GM21619 (cell line): Measurements from ENCODE around the gene KIAA1328.
A peak's percentile ranks its signal among the peaks of the same experiment; 100 is the strongest.

Source experiments
- ATAC-seq: cut with Tn5 transposase; IDR thresholded peaks from one replicate; pipeline ENCODE4 v1.9.1; 2021; ENCODE audit not compliant: unreplicated experiment

The KIAA1328 gene

DNA sequence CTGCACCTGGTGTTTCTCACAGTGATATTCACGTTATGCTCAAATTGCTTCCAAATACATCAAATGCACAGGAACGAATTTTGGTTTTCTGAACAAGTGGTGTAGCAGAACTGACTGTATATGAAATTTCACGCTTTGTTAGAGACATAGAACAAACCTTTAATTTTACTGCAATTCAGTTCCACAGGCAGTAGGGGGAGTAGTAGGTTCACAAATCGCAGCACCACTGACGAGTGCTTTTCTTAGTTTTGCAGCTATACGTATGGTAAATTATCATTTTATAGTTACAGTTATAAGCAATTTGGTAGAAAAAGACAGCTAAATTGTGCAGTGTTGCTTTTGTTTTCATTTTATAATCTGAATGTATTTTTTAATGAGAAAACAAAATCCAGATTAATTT, 113.3 kb downstream of the KIAA1328 start:
- no peak for ATAC-seq

DNA sequence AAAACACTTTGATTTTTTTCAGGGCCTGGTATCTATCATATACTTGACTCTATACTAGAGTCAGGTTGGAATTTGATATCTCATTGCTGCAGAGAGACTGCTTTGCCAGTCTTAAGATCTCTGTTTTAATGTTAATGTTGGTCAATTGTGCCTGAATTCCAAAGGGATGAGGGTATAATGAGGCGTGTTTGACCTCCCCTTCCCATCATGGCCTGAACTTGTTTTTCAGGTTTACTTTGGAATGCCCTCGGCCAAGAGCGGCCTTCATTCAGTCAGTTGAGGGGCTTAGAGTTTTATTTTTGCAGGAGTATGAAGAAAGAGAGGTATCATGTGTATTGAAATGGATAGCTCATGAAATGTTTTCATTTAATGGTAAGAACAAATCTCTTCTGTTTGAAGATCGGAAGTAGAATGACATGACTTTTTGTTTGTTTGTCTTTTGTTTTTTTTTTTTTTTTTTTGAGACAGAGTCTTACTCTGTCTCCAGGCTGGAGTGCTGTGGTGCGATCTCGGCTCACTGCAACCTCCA, 119.0 kb downstream of the KIAA1328 start:
- no peak for ATAC-seq

DNA sequence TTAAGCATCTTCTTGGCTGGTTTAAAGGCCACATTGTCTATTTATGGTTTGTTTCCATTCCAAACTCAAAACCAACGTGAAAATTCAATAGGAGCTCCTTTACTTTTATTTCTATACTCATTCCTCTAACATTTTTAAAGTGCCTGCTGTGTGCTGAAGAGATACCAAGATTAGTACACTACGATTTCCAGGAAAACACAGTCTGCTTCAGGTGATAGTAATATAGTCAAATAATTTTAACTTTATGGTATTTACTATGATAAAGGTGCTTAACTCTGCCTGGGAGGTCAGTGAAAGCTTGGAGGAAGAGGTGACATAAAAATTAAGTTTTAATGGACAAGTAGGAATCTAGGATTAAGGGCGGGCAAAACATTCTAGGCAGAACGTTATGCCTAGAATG, 121.4 kb downstream of the KIAA1328 start:
- no peak for ATAC-seq

DNA sequence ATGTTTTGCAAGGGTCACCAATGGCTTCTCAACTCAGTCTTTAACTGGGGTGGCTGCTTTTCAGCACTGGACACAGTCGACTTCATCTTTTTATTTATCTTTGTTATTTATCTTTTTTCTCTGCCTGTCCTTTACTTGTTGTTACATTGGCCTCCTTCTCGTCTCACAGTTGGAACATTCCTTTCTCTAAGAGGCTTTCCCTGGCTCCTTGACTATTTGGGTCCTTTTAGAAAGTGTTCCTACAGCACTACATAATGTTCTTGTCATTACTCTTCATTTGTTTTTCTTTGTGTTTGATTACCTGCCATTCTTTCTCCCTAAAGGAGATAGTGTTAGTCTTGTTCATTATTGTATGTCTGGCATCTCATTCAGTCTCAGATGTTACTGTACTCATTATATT, 122.0 kb downstream of the KIAA1328 start:
- ATAC-seq, result no peak

DNA sequence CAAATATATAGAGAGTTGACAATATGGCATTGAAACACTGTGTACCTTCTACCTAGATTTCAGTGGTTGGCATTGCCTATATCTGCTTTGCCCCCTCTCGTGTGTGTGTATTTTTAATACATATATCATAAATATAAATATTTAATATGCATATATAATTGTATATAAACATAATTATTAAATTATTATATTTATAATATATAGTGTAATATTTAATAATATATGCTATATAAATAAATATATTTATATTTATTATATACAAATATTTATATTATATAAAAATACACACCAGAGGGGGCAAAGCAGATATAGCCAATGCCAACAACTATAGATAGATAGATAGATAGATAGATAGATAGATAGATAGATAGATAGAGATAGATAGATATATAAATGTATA, 124.1 kb downstream of the KIAA1328 start:
- ATAC-seq, result no peak

DNA sequence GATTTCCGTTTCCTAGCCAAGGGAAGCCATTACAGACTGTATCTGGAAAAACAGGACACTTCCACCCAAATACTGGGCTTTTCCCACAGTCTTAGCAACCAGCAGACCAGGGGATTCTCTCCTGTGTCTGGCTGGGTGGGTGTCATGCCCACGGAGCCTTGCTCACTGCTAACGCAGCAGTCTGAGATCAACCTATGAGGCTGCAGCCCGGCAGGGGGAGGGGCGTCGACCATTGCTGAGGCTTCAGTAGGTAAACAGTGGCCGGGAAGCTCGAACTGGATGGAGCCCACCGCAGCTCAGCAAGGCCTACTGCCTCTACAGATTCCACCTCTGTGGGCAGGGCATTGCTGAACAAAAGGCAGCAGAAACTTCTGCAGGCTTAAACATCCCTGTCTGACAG, 131.1 kb downstream of the KIAA1328 start:
- ATAC-seq, result no peak

DNA sequence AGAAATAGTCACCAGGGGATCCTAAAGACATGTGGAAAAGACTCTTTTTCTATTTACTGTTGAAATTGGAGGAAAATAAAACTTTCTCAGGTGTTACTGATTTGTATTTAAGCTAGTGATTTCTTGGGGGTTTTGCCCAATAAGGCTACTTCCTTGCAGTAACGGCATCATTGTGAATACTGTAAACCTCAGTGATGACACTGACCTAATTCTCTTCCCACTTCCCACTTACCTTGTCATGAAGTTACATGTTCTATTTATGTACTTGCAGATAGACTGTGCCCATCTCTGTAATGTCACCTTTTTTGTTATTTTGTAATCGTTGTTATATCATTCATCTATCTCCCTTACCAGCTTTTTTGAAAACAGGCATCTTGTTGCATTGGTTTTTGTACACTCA, 134.5 kb downstream of the KIAA1328 start:
- no peak for ATAC-seq

DNA sequence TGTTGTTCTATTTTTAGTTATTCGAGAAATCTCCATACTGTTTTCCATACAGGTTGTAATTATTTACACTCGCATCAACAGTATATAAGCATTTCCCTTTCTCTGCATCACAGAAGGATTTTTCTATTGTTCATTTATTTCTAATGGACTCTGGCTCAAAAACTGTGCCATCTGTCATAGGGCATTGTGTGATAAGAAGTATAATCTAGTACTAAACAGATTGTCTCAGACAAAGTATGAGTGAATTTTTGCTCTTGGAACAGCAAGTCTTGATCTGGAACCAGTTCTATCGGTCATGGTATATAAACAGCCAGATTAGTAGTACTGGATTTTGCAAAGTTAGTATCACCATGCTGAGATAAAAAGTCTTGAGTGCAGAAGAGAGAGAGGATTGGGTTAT, 145.8 kb downstream of the KIAA1328 start:
- ATAC-seq, result no peak

DNA sequence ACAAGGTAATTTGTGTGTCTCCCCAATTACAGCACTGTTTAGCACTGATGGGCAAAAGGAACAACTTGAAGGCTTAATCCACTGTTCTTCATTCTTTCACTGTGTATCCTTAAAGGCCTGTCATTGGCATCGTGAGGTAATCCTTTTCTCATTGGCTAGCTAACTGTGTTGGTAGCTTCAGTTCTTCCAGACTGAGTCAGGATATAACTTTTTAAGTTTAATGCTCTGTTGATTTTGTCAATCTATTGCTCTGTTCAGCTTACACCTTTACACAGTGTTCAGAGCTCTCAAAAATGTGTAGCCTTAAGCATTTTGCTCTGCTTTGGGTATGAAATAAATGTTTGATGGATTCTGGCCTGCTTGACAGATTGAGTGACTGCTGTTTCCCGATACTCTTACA, 148.2 kb downstream of the KIAA1328 start:
- ATAC-seq, result no peak

DNA sequence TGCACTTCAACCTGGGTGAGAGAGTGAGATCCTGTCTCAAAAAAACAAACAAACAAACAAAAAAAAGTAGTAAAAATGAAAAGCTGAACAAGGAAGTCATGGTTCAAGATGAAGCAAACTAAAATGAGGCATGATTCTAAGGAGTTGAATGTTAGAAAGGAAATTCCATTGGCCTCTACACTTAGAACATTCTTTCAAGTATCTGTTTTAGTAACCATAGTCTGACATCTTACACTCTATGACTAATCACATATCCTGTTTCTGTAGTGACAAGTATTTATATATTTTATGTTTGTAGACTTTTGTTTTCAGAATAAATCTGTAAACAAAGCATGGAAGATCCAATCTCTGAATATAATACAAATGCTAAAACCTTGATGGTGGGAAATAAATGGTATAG, 164.1 kb downstream of the KIAA1328 start:
- ATAC-seq, result peak; percentile 70

DNA sequence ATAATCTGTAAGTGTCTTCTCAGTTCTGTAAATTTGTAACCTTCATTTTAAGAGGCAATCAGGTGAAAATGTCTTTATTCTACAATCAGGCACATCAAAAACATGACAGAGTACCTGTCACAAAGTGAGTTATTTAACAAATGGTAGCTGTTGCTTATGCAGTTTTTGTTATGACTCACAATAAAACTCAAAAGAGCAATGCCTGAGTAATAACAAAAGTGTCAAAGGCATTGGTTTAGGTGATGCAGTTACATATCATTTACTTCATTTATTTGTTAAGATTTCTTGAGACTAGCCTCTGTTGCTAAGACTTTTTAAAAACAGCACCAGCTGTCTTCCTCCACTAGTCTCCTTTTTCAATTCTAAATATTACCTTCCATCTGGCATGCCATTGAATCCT, 177.8 kb downstream of the KIAA1328 start:
- ATAC-seq, result peak; percentile 84

DNA sequence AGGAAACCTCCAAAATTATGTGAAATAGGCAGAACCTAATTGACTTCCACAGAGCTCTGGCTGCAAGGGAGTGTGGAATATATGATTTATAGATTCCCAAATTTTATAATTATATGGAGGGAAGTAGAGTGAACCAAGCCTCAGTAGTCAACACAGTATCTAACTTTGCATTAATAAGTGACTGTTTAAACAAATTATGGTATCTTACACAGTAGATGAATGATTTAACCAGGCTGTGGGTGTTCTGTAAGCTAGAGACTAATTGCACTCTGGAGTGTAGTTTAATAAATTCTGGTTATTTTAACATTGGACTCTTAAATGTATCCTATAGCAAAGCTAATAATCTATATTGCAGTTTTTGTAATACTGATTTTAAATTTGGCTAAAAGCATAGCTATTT, 183.5 kb downstream of the KIAA1328 start:
- ATAC-seq, result peak; percentile 54

DNA sequence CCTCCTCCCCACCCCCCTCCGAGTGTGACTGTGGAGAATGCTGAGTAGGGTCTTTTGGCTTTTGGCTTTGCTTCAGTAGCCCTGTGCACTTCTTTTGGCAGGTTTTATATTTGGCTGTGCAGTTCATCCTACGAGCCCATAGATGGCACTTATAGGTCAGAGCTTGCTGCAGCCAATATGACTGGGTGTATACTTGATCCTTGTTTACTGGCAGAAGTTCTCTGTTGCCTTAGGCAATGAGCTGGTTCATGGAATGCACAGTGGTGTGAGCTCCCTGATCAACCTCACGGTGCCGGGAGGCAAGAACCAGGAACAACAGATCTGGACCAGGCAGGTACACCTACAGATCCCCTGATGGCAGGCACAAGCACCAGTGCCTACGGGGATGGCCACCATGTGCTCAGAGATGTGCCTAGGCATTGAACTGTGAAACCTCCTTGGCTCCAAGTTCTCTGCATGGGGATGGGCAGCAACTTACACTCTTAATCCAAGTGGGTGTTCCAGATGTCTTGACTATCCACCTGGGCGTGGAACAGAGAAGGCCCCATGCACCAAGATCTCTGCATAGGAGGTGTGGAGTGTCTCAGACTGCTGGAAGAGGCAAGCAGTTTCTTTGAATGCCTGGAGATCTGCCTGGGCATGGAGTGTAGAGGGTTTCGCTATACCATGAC, 190.4 kb downstream of the KIAA1328 start:
- ATAC-seq, result no peak

DNA sequence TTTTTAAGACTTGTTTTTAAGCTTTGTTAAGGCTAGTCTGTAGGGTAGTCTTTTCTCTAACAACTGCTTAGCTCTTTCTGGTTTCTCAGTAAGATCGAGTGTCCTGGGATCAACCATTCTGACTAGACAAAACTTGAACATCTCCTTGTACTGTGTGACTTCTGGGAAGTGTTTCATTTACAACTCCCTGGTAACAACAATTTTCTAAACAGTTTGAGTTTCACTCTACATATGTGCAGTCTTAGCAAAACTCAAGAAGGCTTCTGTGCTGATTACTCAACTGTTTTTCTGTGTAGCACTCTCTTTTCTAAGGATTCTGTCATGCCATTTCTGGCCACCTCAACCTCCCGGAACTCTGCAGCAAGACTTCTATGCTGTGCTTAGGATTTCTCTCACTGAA, 204.5 kb downstream of the KIAA1328 start:
- ATAC-seq, result no peak

DNA sequence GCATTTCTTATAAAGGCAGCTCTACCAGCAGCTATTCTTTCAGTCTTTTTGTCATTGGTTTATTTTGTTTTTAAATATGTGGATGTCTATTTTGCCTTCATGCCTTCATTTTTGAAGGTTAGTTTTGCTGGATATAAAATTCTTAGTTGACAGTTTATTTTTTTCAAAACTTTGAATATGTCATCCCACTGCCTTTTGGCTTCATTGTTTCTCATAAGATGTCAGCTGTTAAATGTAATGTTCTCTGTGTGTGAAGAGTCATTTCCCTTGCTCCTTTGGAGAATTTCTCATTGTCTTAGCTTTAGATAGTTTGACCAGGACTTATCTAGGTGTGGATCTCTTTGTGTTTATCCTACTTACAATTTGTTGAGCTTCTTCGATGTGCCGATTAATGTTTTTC, 213.5 kb downstream of the KIAA1328 start:
- no peak for ATAC-seq

DNA sequence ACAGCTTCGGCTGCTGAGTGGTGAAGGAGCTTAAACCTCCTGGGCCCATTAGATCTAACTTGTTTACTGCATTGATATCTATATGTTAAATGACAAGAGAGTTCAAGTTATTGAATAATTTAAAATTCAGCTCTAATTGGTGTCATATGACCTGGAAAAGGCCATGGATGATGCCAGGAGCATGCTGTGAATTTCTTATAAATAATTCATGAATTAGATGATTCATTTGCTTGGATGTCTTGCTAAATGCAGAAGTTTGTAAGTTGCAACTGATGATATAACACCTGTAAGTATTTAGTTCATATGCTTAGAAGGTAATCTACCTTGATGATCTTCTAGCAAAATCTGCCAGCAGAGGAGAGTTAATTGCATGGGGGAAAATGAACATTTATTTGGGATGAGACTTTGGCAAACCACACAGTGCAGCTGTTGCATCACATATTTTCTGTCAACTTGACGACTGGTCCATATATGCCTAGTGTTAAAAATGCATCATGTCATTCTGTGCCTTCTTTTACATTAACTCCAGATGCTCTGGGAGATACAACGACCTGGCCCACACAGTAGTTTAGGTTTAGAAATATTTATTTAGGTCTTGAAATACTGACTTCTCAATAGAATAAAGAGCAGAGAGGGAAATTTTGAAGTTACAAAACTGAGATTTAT, 226.3 kb downstream of the KIAA1328 start:
- ATAC-seq, result no peak

DNA sequence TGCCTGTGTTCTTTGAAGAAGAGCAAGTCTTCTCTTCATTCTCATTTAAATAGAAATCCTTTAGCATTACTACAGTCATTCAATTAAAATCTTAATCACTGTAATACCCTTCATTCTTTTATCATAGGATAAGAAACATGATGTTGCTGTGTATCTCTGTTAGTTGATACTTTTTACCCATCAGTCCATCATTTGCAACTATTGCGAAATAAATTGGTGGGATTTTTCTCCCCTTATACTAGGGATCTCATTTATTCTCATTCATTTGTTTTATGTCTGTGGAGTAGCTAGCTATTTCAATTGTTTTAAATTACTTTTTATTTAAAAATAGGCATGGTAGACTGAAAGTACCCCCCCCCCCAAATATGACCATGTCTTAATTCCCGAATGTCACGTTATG, 235.3 kb downstream of the KIAA1328 start:
- ATAC-seq, result no peak

DNA sequence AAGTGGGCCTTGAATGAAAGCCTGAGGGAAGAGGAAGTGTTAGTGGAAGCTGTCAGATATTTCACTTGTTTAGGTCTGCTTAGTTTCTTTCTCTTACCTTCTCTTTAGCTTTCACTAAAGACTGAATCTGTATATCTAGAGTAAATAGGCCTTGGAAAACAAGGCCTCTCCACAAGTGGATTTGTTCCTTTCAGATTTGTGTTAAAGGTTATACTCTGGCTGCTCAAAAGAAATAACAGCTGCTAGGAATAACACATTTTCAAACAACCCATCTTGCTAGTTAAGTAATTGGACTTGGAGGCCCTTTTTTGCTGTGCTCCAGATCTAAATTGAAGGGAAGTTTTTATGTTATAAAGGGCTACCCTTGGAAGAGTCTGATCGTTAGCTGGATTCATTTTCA, 236.3 kb downstream of the KIAA1328 start:
- no peak for ATAC-seq

DNA sequence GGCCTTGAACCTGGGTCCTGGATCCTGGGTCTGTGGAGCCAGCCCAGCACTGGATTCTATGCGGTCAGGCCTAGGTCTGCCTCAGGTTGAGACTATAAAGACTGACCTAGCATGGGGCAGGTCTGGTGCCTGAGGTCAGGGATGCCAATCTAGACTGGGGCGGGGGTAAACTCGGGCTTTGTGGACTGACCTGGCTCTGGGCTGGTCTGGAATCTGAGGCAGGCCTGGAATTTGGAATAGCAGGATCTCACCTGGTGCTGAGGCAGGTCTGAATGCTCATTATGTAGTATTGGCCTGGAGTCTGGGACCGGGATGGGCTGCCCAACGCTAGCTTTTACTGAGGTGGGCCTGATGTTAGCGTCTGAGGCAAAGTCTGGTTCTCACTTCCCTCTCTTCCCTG, 256.0 kb downstream of the KIAA1328 start:
- no peak for ATAC-seq

DNA sequence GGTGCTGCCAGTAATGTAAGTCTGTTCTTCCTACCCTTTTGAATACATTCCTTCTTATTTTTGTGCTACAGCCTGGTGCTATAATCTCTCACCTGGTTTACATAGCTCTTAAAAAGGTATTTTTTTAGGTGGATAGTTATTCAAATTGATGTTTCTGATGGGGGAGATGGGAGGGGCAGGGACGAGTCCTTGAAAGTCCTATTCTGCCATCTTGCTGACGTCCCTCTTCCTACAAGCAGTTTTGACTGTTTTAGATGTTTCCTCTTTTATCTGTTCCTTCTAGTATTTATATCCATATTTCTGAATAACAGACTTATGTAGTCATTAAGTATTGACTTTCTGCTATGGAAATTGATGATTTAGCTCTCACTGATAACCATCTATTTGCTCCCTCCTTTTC, 256.4 kb downstream of the KIAA1328 start:
- ATAC-seq, result no peak

DNA sequence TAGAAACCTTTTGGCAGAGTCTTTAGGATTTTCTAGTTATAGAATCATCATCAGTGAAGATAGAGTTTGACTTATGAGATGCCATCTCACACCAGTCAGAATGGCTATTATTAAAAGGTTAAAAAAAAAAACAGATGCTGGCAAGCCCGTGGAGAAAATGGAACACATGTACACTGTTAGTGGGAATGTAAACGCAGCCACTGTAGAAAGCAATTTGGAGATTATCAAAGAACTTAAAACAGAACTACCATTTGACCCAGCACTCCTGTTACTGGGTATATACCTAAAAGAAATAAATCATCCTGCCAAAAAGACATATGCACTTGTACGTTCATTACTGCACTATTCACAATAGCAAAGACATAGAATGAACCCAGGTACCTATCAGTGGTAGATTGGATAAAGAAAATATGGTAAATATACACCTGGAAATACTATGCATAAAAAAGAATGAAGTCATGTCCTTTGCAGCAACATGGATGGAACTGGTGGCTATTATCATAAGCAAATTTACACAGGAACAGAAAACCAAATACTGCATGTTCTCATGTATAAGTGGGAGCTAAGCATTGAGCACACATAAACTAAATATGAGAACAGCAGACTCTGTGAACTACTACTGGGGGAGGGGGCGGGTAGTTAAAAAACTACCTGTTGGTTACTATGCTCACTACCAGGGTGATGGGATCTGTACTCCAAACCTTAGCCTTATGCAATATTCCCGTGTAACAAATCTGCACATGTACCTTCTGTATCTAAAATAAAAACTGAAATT, 279.0 kb downstream of the KIAA1328 start:
- no peak for ATAC-seq

DNA sequence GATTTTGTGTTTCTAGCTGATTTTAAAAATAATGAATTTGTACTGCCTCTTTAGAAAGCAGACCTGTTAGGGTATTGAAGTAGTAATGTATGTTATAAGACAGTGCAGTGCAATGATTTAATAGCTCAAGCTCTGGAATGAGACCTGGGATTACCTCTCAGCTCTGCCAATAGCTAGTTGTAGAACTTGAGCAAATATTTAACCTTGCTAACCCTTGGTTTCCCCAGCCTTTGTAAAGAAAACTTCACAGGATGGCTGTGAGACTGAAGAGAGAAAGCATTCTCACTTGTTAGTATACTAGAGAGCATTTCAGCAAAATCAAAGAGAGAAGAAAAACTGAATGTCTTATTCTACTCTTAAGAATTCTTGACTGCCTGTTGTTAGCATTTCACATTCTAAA, 293.9 kb downstream of the KIAA1328 start:
- no peak for ATAC-seq
